Keratinocyte (primary cell): ENCODE data around the gene SAMD4A. TPM values are rescaled to one million over a fixed set of nuclear protein-coding genes. Genes with fewer than 3 reads are reported as not detected.

Source experiments
- DNase-seq: peaks from one replicate; pipeline ENCODE4 v3.0.0-alpha.2; 2011; ENCODE audit warnings: low read depth, missing footprints, low spot score
- FAIRE-seq: peaks from 2 replicates; lab custom pipeline; 2011; peaks lifted over from hg19 to GRCh38; lab: Jason Lieb, UNC
- H2AFZ ChIP-seq: 2 replicates; pipeline ENCODE4 v1.6.0; 2012; ENCODE audit warnings: low read length, control low read depth, inconsistent platforms; ENCODE audit not compliant: control insufficient read depth
- H3K27ac ChIP-seq: 2 replicates; pipeline ENCODE4 v1.5.1; 2011; ENCODE audit warnings: low read length; ENCODE audit not compliant: control insufficient read depth, insufficient read depth
- H3K27me3 ChIP-seq: 3 replicates; pipeline ENCODE4 v1.6.0; 2011; ENCODE audit warnings: low read length; ENCODE audit not compliant: control insufficient read depth, insufficient read depth; ENCODE audit errors: extremely low read depth
- H3K36me3 ChIP-seq, 2 experiments: 2 replicates in 1 of 2; 3 replicates in 1 of 2; pipeline ENCODE4 v1.5.1; 2011; ENCODE audit warnings: low read length in 2 of 2, mild to moderate bottlenecking in 1 of 2; ENCODE audit not compliant: control insufficient read depth in 2 of 2, insufficient read depth in 2 of 2; ENCODE audit errors: extremely low read depth in 1 of 2
- H3K4me1 ChIP-seq: 3 replicates; pipeline ENCODE4 v1.5.1; 2011; ENCODE audit warnings: low read length; ENCODE audit not compliant: control insufficient read depth, insufficient read depth; ENCODE audit errors: extremely low read depth
- H3K4me2 ChIP-seq: 3 replicates; pipeline ENCODE4 v1.6.0; 2011; ENCODE audit warnings: low read depth, low read length; ENCODE audit not compliant: control insufficient read depth, insufficient read depth; ENCODE audit errors: extremely low read depth
- H3K4me3 ChIP-seq, 3 experiments: fragments of 200-600 bp in 1 of 3; sonication (generic) in 1 of 3; 2 replicates in 2 of 3; 3 replicates in 1 of 3; pipeline ENCODE4 v1.5.1; 2011 to 2016; ENCODE audit warnings: low read length in 3 of 3, mild to moderate bottlenecking in 3 of 3, control low read depth in 2 of 3, inconsistent platforms in 1 of 3, low read depth in 1 of 3, mixed read lengths in 1 of 3, mixed run types in 1 of 3, moderate library complexity in 1 of 3; ENCODE audit not compliant: control insufficient read depth in 2 of 3, insufficient read depth in 2 of 3; ENCODE audit errors: extremely low read depth in 1 of 3
- H3K79me2 ChIP-seq: 2 replicates; pipeline ENCODE4 v1.6.0; 2012; ENCODE audit warnings: low read length; ENCODE audit not compliant: control insufficient read depth, insufficient read depth
- H3K9ac ChIP-seq: 3 replicates; pipeline ENCODE4 v1.6.0; 2011; ENCODE audit warnings: low read length; ENCODE audit not compliant: control insufficient read depth, insufficient read depth; ENCODE audit errors: extremely low read depth
- H3K9me1 ChIP-seq: 3 replicates; pipeline ENCODE4 v1.6.0; 2011; ENCODE audit warnings: low read length; ENCODE audit not compliant: control insufficient read depth, insufficient read depth; ENCODE audit errors: extremely low read depth
- H3K9me3 ChIP-seq: 2 replicates; pipeline ENCODE4 v1.5.1; 2012; ENCODE audit warnings: low read depth, low read length; ENCODE audit not compliant: control insufficient read depth
- H4K20me1 ChIP-seq: 3 replicates; pipeline ENCODE4 v1.6.0; 2011; ENCODE audit warnings: low read length; ENCODE audit not compliant: control insufficient read depth, insufficient read depth; ENCODE audit errors: extremely low read depth
- EZH2 ChIP-seq: IDR thresholded peaks from one replicate; pipeline ENCODE4 v1.6.1; 2012; ENCODE audit warnings: inconsistent platforms, mild to moderate bottlenecking, low read length, moderate library complexity
- dilution Hi-C: fragments of 300-500 bp; cut with MboI; formaldehyde crosslinking; loops from one replicate; pipeline ENCODE4 v1.7.0; 2020; ENCODE audit warnings: low sequenced_read_pairs; ENCODE audit not compliant: extremely low pct_ligation_motif_present
- polyA plus RNA-seq, 5 experiments: library from polyadenylated mRNA; depleted of rRNA in 3 of 5; stranded (reverse) in 3 of 5; stranded (forward) in 1 of 5; unstranded in 1 of 5; fragments of >200 nt; gene quantifications; 1 replicate in 1 of 5; 2 replicates in 3 of 5; 3 replicates in 1 of 5; pipeline versions ENCODE4 v1.2.1 to v1.2.3, GENCODE V29; 2011 to 2012; ENCODE audit warnings: missing spikeins in 2 of 5, low read depth in 1 of 5, low replicate concordance in 1 of 5
- TF ChIP-seq, protein P1 (sequence below), 3 experiments: IDR thresholded peaks in 1 of 3; conservative IDR thresholded peaks in 1 of 3; optimal IDR thresholded peaks in 1 of 3; 2 replicates in 2 of 3; 3 replicates in 1 of 3; pipeline versions ENCODE3 to v1.5.1; 2011; ENCODE audit warnings: low read length in 3 of 3, mild to moderate bottlenecking in 3 of 3, moderate library complexity in 2 of 3, control low read depth in 1 of 3, inconsistent platforms in 1 of 3; ENCODE audit not compliant: insufficient read depth in 2 of 3; ENCODE audit errors: extremely low read depth in 1 of 3

SAMD4A gene
- polyA plus RNA-seq, 1 donor (not counting 4 experiments of a cell fraction or from before 2014, with no cell fraction given) = 16.2 TPM

- FAIRE-seq (no peak), DNase-seq (no peak)
- TF ChIP-seq EZH2 = no peak
- TF ChIP-seq, protein P1, sequence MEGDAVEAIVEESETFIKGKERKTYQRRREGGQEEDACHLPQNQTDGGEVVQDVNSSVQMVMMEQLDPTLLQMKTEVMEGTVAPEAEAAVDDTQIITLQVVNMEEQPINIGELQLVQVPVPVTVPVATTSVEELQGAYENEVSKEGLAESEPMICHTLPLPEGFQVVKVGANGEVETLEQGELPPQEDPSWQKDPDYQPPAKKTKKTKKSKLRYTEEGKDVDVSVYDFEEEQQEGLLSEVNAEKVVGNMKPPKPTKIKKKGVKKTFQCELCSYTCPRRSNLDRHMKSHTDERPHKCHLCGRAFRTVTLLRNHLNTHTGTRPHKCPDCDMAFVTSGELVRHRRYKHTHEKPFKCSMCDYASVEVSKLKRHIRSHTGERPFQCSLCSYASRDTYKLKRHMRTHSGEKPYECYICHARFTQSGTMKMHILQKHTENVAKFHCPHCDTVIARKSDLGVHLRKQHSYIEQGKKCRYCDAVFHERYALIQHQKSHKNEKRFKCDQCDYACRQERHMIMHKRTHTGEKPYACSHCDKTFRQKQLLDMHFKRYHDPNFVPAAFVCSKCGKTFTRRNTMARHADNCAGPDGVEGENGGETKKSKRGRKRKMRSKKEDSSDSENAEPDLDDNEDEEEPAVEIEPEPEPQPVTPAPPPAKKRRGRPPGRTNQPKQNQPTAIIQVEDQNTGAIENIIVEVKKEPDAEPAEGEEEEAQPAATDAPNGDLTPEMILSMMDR (optimal IDR thresholded peaks at IDR 0.05 in 1 of 3, IDR thresholded peaks at IDR 0.05 in 1 of 3, conservative IDR thresholded peaks at IDR 0.05 in 1 of 3; ENCODE audit: extremely low read depth in 1 of 3, insufficient read depth in 2 of 3, low read length in 3 of 3) = no peak
- peaks cover 9% of the 10 kb centered on the region for H4K20me1 ChIP-seq
- dilution Hi-C loops = no loop called here
- peaks cover 3% of the 10 kb centered on the region for H3K9me1 ChIP-seq
- peaks cover 72% of the 10 kb centered on the region for H3K79me2 ChIP-seq
- no peak overlapping the region for H2AFZ ChIP-seq
- H3K4me2 ChIP-seq = no peak overlapping the region
- H3K4me3 ChIP-seq = no peak overlapping the region
- no peaks in the 10 kb centered on the region for H3K27me3 ChIP-seq
- H3K27ac ChIP-seq = no peak overlapping the region
- H3K4me1 ChIP-seq = peaks cover 57% of the 10 kb centered on the region
- H3K36me3 ChIP-seq = no peaks in the 10 kb centered on the region
- no peak overlapping the region for H3K9ac ChIP-seq
- no peaks in the 10 kb centered on the region for H3K9me3 ChIP-seq
These were observed 23.6 kb downstream of the SAMD4A start for GRCh38 chr14:54590481-54590880.

DNA sequence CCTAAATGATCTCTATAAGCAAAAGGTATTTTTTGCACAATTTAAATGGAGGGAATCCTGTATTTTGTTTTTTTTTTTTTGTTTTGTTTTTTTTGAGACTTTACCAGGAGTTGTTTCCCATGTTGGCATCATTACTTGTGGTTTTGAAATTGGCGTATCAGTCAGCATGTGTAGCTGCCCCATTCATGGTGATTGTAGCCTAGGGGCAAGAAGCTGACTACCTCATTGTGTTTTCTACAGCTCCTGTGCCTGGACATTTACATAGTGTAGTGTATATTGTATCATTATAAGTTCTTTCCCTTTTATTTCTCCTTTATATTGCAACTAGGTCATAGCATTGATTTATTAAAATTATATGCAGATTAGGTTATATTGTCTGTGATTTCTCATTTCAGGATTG, 24.5 kb downstream of the SAMD4A start:
- dilution Hi-C loops = no loop called here
- Histone ChIP-seq H3K79me2 (peaks cover 71% of the 10 kb centered on the region), H3K4me2 (peak overlapping the region; percentile 37), H4K20me1 (peaks cover 9% of the 10 kb centered on the region), H3K27me3 (no peaks in the 10 kb centered on the region), H3K9me1 (peaks cover 3% of the 10 kb centered on the region), H3K9me3 (no peaks in the 10 kb centered on the region), H3K4me1 (peaks cover 57% of the 10 kb centered on the region), H3K4me3 (no peak overlapping the region), H3K36me3 (no peaks in the 10 kb centered on the region), H3K27ac (peak overlapping the region; percentile 37), H2AFZ (no peak overlapping the region), H3K9ac (no peak overlapping the region)
- TF ChIP-seq, protein P1 (optimal IDR thresholded peaks at IDR 0.05 in 1 of 3, IDR thresholded peaks at IDR 0.05 in 1 of 3, conservative IDR thresholded peaks at IDR 0.05 in 1 of 3; ENCODE audit: extremely low read depth in 1 of 3, insufficient read depth in 2 of 3, low read length in 3 of 3) = no peak
- TF ChIP-seq EZH2 = no peak
- DNase-seq (peak; percentile 61), FAIRE-seq (peak; percentile 88)
